ENCODE measurements around the gene APOB. TPM values are rescaled to one million over a fixed set of nuclear protein-coding genes. Genes with fewer than 3 reads are reported as not detected.
A peak's percentile ranks its signal among the peaks of the same experiment; 100 is the strongest.

APOB gene
- polyA plus RNA-seq, 1 donor, result 863 TPM

GRCh38 chr2:20966061-20966595 is 77.7 kb downstream of the APOB start:
- H3K27ac ChIP-seq (ENCODE audit: low read length), result no peak overlapping the region
- no peaks in the 10 kb centered on the region for H3K9me3 ChIP-seq (ENCODE audit: control insufficient read depth, low read depth, low read length)
- no peaks in the 10 kb centered on the region for H3K36me3 ChIP-seq (ENCODE audit: control insufficient read depth, insufficient read depth, low read length)
- H3K4me3 ChIP-seq (ENCODE audit: low read length), result no peak overlapping the region
- no peaks in the 10 kb centered on the region for H3K4me1 ChIP-seq (ENCODE audit: control insufficient read depth, insufficient read depth, low read length)
- no CpG with 5 or more reads among the region's 10 CpGs for WGBS (ENCODE audit: insufficient coverage, low lambda C conversion rate)
- peaks cover 27% of the 10 kb centered on the region for H3K27me3 ChIP-seq (ENCODE audit: control insufficient read depth, insufficient read depth, low read length)
- no peak for DNase-seq

GRCh38 chr2:20965221-20965620 is 78.7 kb downstream of the APOB start:
- Histone ChIP-seq H3K27me3 (ENCODE audit: control insufficient read depth, insufficient read depth, low read length) (peaks cover 31% of the 10 kb centered on the region), H3K4me1 (ENCODE audit: control insufficient read depth, insufficient read depth, low read length) (no peaks in the 10 kb centered on the region), H3K4me3 (ENCODE audit: low read length) (no peak overlapping the region), H3K9me3 (ENCODE audit: control insufficient read depth, low read depth, low read length) (no peaks in the 10 kb centered on the region), H3K36me3 (ENCODE audit: control insufficient read depth, insufficient read depth, low read length) (no peaks in the 10 kb centered on the region), H3K27ac (ENCODE audit: low read length) (no peak overlapping the region)
- no CpG with 5 or more reads among the region's 5 CpGs for WGBS (ENCODE audit: insufficient coverage, low lambda C conversion rate)
- no peak for DNase-seq

GRCh38 chr2:20963867-20964266 is 80.0 kb downstream of the APOB start:
- no peak for DNase-seq
- H3K9me3 ChIP-seq (ENCODE audit: control insufficient read depth, low read depth, low read length), result no peaks in the 10 kb centered on the region
- no peaks in the 10 kb centered on the region for H3K36me3 ChIP-seq (ENCODE audit: control insufficient read depth, insufficient read depth, low read length)
- no peaks in the 10 kb centered on the region for H3K4me1 ChIP-seq (ENCODE audit: control insufficient read depth, insufficient read depth, low read length)
- H3K4me3 ChIP-seq (ENCODE audit: low read length), result no peak overlapping the region
- peaks cover 37% of the 10 kb centered on the region for H3K27me3 ChIP-seq (ENCODE audit: control insufficient read depth, insufficient read depth, low read length)
- WGBS (ENCODE audit: insufficient coverage, low lambda C conversion rate), result no CpG with 5 or more reads among the region's 2 CpGs
- H3K27ac ChIP-seq (ENCODE audit: low read length), result no peak overlapping the region

- DNase-seq, result peak; percentile 30 to 36
- no peaks in the 10 kb centered on the region for H3K36me3 ChIP-seq (ENCODE audit: control insufficient read depth, insufficient read depth, low read length)
- no peaks in the 10 kb centered on the region for H3K9me3 ChIP-seq (ENCODE audit: control insufficient read depth, low read depth, low read length)
- H3K4me3 ChIP-seq (ENCODE audit: low read length), result no peak overlapping the region
- H3K27ac ChIP-seq (ENCODE audit: low read length), result no peak overlapping the region
- WGBS (ENCODE audit: insufficient coverage, low lambda C conversion rate), result no CpG with 5 or more reads among the region's 5 CpGs
- H3K4me1 ChIP-seq (ENCODE audit: control insufficient read depth, insufficient read depth, low read length), result no peaks in the 10 kb centered on the region
- peaks cover 36% of the 10 kb centered on the region for H3K27me3 ChIP-seq (ENCODE audit: control insufficient read depth, insufficient read depth, low read length)
Measured at GRCh38 chr2:20962939-20963557, 80.8 kb downstream of the APOB start.

- Histone ChIP-seq H3K36me3 (ENCODE audit: control insufficient read depth, insufficient read depth, low read length) (no peaks in the 10 kb centered on the region), H3K4me1 (ENCODE audit: control insufficient read depth, insufficient read depth, low read length) (no peaks in the 10 kb centered on the region), H3K9me3 (ENCODE audit: control insufficient read depth, low read depth, low read length) (no peaks in the 10 kb centered on the region), H3K4me3 (ENCODE audit: low read length) (no peak overlapping the region), H3K27ac (ENCODE audit: low read length) (no peak overlapping the region), H3K27me3 (ENCODE audit: control insufficient read depth, insufficient read depth, low read length) (peaks cover 32% of the 10 kb centered on the region)
- DNase-seq, result no peak
- WGBS (ENCODE audit: insufficient coverage, low lambda C conversion rate), result no CpG with 5 or more reads among the region's 7 CpGs
Measured at GRCh38 chr2:20961858-20962257, 82.0 kb downstream of the APOB start.

GRCh38 chr2:20960003-20960402 is 83.9 kb downstream of the APOB start:
- Histone ChIP-seq H3K36me3 (ENCODE audit: control insufficient read depth, insufficient read depth, low read length) (no peaks in the 10 kb centered on the region), H3K27ac (ENCODE audit: low read length) (no peak overlapping the region), H3K27me3 (ENCODE audit: control insufficient read depth, insufficient read depth, low read length) (peaks cover 19% of the 10 kb centered on the region), H3K4me3 (ENCODE audit: low read length) (no peak overlapping the region), H3K9me3 (ENCODE audit: control insufficient read depth, low read depth, low read length) (no peaks in the 10 kb centered on the region), H3K4me1 (ENCODE audit: control insufficient read depth, insufficient read depth, low read length) (peaks cover 4% of the 10 kb centered on the region)
- WGBS (ENCODE audit: insufficient coverage, low lambda C conversion rate), result no CpG with 5 or more reads among the region's 4 CpGs
- DNase-seq, result no peak

- no peak overlapping the region for H3K4me3 ChIP-seq (ENCODE audit: low read length)
Measured at GRCh38 chr2:20959252-20959651, 84.6 kb downstream of the APOB start.

GRCh38 chr2:20957788-20958525 is 85.9 kb downstream of the APOB start:
- 100% methylated on average over 2 of the region's 21 CpGs for WGBS (ENCODE audit: insufficient coverage, low lambda C conversion rate)
- Histone ChIP-seq H3K4me1 (ENCODE audit: control insufficient read depth, insufficient read depth, low read length) (peaks cover 4% of the 10 kb centered on the region), H3K9me3 (ENCODE audit: control insufficient read depth, low read depth, low read length) (no peaks in the 10 kb centered on the region), H3K27me3 (ENCODE audit: control insufficient read depth, insufficient read depth, low read length) (peaks cover 18% of the 10 kb centered on the region), H3K4me3 (ENCODE audit: low read length) (no peak overlapping the region), H3K36me3 (ENCODE audit: control insufficient read depth, insufficient read depth, low read length) (no peaks in the 10 kb centered on the region), H3K27ac (ENCODE audit: low read length) (no peak overlapping the region)
- no peak for DNase-seq

More at GRCh38 chr2:20959252-20959651, 84.6 kb downstream of the APOB start:
- no peak overlapping the region for H3K27ac ChIP-seq (ENCODE audit: low read length)
- H3K36me3 ChIP-seq (ENCODE audit: control insufficient read depth, insufficient read depth, low read length), result no peaks in the 10 kb centered on the region
- peaks cover 18% of the 10 kb centered on the region for H3K27me3 ChIP-seq (ENCODE audit: control insufficient read depth, insufficient read depth, low read length)
- DNase-seq, result no peak
- no CpG with 5 or more reads among the region's 4 CpGs for WGBS (ENCODE audit: insufficient coverage, low lambda C conversion rate)
- no peaks in the 10 kb centered on the region for H3K9me3 ChIP-seq (ENCODE audit: control insufficient read depth, low read depth, low read length)
- peaks cover 4% of the 10 kb centered on the region for H3K4me1 ChIP-seq (ENCODE audit: control insufficient read depth, insufficient read depth, low read length)

- Histone ChIP-seq H3K36me3 (ENCODE audit: control insufficient read depth, insufficient read depth, low read length) (no peaks in the 10 kb centered on the region), H3K4me1 (ENCODE audit: control insufficient read depth, insufficient read depth, low read length) (peaks cover 4% of the 10 kb centered on the region), H3K27ac (ENCODE audit: low read length) (no peak overlapping the region), H3K4me3 (ENCODE audit: low read length) (no peak overlapping the region), H3K27me3 (ENCODE audit: control insufficient read depth, insufficient read depth, low read length) (peaks cover 13% of the 10 kb centered on the region), H3K9me3 (ENCODE audit: control insufficient read depth, low read depth, low read length) (no peaks in the 10 kb centered on the region)
- DNase-seq, result peak in 1 of 2 donors; percentile 42
- no CpG with 5 or more reads among the region's 10 CpGs for WGBS (ENCODE audit: insufficient coverage, low lambda C conversion rate)
Measured at GRCh38 chr2:20955277-20956026, 88.4 kb downstream of the APOB start.

- WGBS (ENCODE audit: insufficient coverage, low lambda C conversion rate), result 100% methylated on average over 1 of the region's 10 CpGs
- peaks cover 4% of the 10 kb centered on the region for H3K4me1 ChIP-seq (ENCODE audit: control insufficient read depth, insufficient read depth, low read length)
Measured at GRCh38 chr2:20953146-20953824, 90.6 kb downstream of the APOB start.

More at GRCh38 chr2:20953146-20953824, 90.6 kb downstream of the APOB start:
- DNase-seq, result no peak
- H3K27ac ChIP-seq (ENCODE audit: low read length), result no peak overlapping the region
- H3K4me3 ChIP-seq (ENCODE audit: low read length), result no peak overlapping the region
- peaks cover under 1% of the 10 kb centered on the region for H3K27me3 ChIP-seq (ENCODE audit: control insufficient read depth, insufficient read depth, low read length)
- no peaks in the 10 kb centered on the region for H3K36me3 ChIP-seq (ENCODE audit: control insufficient read depth, insufficient read depth, low read length)
- H3K9me3 ChIP-seq (ENCODE audit: control insufficient read depth, low read depth, low read length), result no peaks in the 10 kb centered on the region
